ENCODE results near the gene NHSL2.
A peak's percentile ranks its signal among the peaks of the same experiment; 100 is the strongest.

Gene NHSL2

DNA sequence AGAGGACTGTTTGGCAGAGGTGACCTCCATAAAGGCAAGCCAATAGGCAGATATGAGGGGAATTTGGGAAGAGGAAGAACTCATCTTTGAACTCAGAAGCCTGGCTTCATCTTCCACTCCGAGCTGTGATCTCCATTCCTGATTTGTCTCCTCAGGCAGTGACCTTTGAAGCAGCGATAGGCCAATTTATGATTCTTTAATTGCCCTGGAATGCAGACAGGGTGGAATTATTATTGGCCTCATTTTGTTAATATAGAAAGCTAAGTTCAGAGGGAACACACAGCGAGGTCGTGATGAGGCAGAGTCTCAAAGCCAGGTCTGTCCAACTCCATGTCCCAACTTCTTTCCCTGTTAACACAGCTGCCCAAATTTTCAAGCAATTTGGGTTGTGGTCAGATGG is 204.2 kb downstream of the NHSL2 start:
- peaks cover 4% of the 10 kb centered on the region for H3K36me3 ChIP-seq (ENCODE audit: insufficient read depth, insufficient read length, low read length)
- H3K9ac ChIP-seq (ENCODE audit: insufficient read length, low read depth) = no peak overlapping the region
- no peaks in the 10 kb centered on the region for H3K9me3 ChIP-seq (ENCODE audit: insufficient read depth, low read length)
- DNase-seq (ENCODE audit: low read depth, low spot score) = no peak
- peaks cover 10% of the 10 kb centered on the region for H3K4me1 ChIP-seq (ENCODE audit: insufficient read depth, insufficient read length)
- TF ChIP-seq YY1 (IDR thresholded peaks at IDR 0.05; ENCODE audit: insufficient read depth, insufficient read length) (no peak), ZNF274 (IDR thresholded peaks at IDR 0.05; ENCODE audit: low read depth, low read length) (no peak), SUZ12 (IDR thresholded peaks at IDR 0.05; ENCODE audit: extremely low read depth, insufficient read depth, insufficient read length) (no peak)
- no peaks in the 10 kb centered on the region for H3K27me3 ChIP-seq (ENCODE audit: insufficient read depth, insufficient read length)
- H3K4me3 ChIP-seq (ENCODE audit: insufficient read length, low read depth) = no peak overlapping the region

DNA sequence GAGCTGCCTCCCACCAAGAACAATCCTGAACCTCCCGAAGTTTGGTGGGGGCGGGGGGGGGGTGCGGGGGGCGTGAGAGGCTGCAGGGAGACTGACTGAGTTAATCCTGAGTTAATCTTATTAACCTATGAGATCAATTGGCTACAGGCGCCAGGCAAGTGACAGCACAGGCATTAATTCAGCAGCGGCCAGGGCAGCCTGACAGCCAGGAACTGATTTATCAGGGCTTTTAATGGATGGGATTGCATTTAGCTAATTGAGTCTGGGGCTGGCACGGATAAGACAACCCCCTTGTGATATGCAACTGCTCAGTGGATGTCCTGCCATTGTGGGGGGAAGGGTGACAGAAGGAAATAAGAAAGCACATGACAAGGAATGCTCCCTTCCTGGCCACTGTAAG is 204.7 kb downstream of the NHSL2 start:
- Histone ChIP-seq H3K4me1 (ENCODE audit: insufficient read depth, insufficient read length) (peaks cover 10% of the 10 kb centered on the region), H3K9ac (ENCODE audit: insufficient read length, low read depth) (peak overlapping the region; percentile 8), H3K9me3 (ENCODE audit: insufficient read depth, low read length) (no peaks in the 10 kb centered on the region), H3K4me3 (ENCODE audit: insufficient read length, low read depth) (no peak overlapping the region), H3K27me3 (ENCODE audit: insufficient read depth, insufficient read length) (no peaks in the 10 kb centered on the region), H3K36me3 (ENCODE audit: insufficient read depth, insufficient read length, low read length) (peaks cover 4% of the 10 kb centered on the region)
- TF ChIP-seq ZNF274 (IDR thresholded peaks at IDR 0.05; ENCODE audit: low read depth, low read length) (no peak), SUZ12 (IDR thresholded peaks at IDR 0.05; ENCODE audit: extremely low read depth, insufficient read depth, insufficient read length) (no peak), YY1 (IDR thresholded peaks at IDR 0.05; ENCODE audit: insufficient read depth, insufficient read length) (no peak)
- no peak for DNase-seq (ENCODE audit: low read depth, low spot score)

DNA sequence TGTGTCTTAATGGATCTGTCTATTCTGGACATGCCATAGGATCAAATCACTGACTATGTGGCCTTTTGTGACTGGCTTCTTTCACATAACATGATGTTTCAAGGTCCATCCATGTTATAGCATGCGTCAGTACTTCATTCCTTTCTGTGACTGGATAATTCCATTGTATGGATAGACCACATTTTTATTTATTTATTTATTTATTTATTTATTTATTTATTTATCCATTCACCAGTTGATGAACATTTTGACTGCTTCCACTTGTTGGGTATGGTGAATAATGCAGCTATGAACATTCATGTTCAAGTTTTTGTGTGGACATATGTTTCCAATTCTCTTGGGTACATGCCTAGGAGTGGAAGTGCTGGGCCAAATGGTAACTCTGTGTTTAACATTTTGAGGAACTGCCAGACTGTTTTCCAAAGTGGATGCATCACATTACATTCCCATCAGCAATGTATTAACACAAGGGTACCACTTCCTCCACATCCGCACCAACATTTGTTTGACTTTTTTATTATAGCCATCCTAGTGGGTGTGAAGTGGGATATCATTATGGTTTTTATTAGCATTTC is 207.1 kb downstream of the NHSL2 start:
- peaks cover 14% of the 10 kb centered on the region for H3K4me1 ChIP-seq (ENCODE audit: insufficient read depth, insufficient read length)
- DNase-seq (ENCODE audit: low read depth, low spot score) = no peak
- H3K4me3 ChIP-seq (ENCODE audit: insufficient read length, low read depth) = no peak overlapping the region
- H3K9ac ChIP-seq (ENCODE audit: insufficient read length, low read depth) = no peak overlapping the region
- H3K27me3 ChIP-seq (ENCODE audit: insufficient read depth, insufficient read length) = no peaks in the 10 kb centered on the region
- peaks cover 4% of the 10 kb centered on the region for H3K36me3 ChIP-seq (ENCODE audit: insufficient read depth, insufficient read length, low read length)
- H3K9me3 ChIP-seq (ENCODE audit: insufficient read depth, low read length) = no peaks in the 10 kb centered on the region
- TF ChIP-seq YY1 (IDR thresholded peaks at IDR 0.05; ENCODE audit: insufficient read depth, insufficient read length) (no peak), ZNF274 (IDR thresholded peaks at IDR 0.05; ENCODE audit: low read depth, low read length) (no peak), SUZ12 (IDR thresholded peaks at IDR 0.05; ENCODE audit: extremely low read depth, insufficient read depth, insufficient read length) (no peak)

DNA sequence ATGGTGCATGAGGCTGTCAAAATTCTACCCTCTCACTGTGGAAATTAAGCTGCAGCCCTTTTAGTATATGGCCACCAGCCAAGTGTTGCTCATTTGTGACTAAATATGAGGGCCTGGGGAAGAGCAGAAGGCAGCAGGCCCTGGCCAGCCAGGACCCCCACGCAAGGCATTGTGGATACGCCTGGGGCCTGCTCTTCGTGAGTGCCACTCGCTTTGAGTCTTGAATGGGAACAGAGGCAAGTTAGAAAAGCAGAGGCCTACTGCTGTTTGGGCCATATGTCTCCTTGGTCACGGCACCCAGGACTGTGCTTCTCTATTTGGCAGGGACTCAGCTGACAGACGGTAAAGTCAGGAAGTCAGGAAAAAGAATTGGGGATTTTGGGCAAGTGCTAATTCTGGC is 210.2 kb downstream of the NHSL2 start:
- Histone ChIP-seq H3K36me3 (ENCODE audit: insufficient read depth, insufficient read length, low read length) (no peaks in the 10 kb centered on the region), H3K4me1 (ENCODE audit: insufficient read depth, insufficient read length) (peaks cover 15% of the 10 kb centered on the region), H3K9ac (ENCODE audit: insufficient read length, low read depth) (no peak overlapping the region), H3K4me3 (ENCODE audit: insufficient read length, low read depth) (no peak overlapping the region), H3K9me3 (ENCODE audit: insufficient read depth, low read length) (no peaks in the 10 kb centered on the region), H3K27me3 (ENCODE audit: insufficient read depth, insufficient read length) (no peaks in the 10 kb centered on the region)
- no peak for TF ChIP-seq ZNF274 (IDR thresholded peaks at IDR 0.05; ENCODE audit: low read depth, low read length)
- TF ChIP-seq YY1 (IDR thresholded peaks at IDR 0.05; ENCODE audit: insufficient read depth, insufficient read length) = no peak
- no peak for TF ChIP-seq SUZ12 (IDR thresholded peaks at IDR 0.05; ENCODE audit: extremely low read depth, insufficient read depth, insufficient read length)
- DNase-seq (ENCODE audit: low read depth, low spot score) = no peak

DNA sequence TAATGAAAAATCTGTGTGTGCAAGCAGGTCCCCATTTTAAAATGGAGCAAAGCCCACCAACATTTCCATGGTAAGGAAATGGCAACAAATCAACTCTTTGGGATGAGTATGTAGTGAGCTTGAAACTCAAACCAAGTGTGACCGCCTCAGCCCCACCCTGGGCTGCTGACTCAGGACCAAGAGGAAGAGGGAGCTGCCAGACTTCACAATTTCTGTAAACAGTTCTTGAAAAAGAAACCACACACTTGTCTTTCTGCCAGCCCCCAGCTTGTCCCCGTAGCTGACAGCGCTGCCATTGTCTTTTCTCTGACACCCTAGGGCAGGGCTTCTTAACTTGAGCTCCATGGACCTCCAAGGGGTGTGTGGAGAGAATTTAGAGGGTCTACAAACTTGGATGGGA is 210.7 kb downstream of the NHSL2 start:
- Histone ChIP-seq H3K36me3 (ENCODE audit: insufficient read depth, insufficient read length, low read length) (no peaks in the 10 kb centered on the region), H3K4me3 (ENCODE audit: insufficient read length, low read depth) (no peak overlapping the region), H3K27me3 (ENCODE audit: insufficient read depth, insufficient read length) (no peaks in the 10 kb centered on the region), H3K4me1 (ENCODE audit: insufficient read depth, insufficient read length) (peaks cover 15% of the 10 kb centered on the region), H3K9me3 (ENCODE audit: insufficient read depth, low read length) (no peaks in the 10 kb centered on the region), H3K9ac (ENCODE audit: insufficient read length, low read depth) (no peak overlapping the region)
- no peak for DNase-seq (ENCODE audit: low read depth, low spot score)
- TF ChIP-seq SUZ12 (IDR thresholded peaks at IDR 0.05; ENCODE audit: extremely low read depth, insufficient read depth, insufficient read length) (no peak), YY1 (IDR thresholded peaks at IDR 0.05; ENCODE audit: insufficient read depth, insufficient read length) (no peak), ZNF274 (IDR thresholded peaks at IDR 0.05; ENCODE audit: low read depth, low read length) (no peak)

DNA sequence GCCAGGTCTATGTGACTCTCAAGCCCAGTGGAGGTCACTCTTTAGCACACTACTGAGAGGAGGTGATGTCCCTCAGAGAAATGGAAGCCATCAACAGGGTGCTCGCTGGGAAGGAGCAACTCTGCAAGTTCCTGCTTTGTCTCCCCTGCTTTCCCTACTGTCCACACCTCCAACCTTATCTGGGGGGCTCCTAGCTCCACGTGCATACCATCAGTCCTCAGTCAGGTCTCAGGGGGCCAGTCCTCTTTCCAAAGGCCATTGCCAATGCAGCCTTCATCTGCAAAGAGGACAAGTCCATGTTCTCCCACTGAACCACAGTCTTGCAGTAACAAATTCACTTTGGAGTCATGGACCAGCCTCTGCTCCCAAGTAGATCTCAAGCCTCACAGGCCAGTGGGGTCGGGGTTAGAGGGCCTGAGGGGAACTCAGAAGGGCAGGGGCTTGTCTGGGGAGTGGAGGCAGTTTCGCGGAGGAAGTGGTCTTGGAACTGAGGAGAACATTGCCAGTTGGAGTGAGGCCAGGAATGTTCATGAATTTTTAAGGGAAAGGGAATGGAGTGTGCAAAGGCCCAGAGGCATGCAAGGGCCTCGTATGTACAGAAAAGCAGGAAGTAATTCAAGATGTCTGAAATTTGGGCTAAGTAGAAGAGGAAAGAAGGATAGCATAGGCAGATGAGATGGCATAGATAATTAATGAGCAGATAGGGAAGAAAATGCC is 212.1 kb downstream of the NHSL2 start:
- Histone ChIP-seq H3K36me3 (ENCODE audit: insufficient read depth, insufficient read length, low read length) (peaks cover 11% of the 10 kb centered on the region), H3K4me3 (ENCODE audit: insufficient read length, low read depth) (no peak overlapping the region), H3K9ac (ENCODE audit: insufficient read length, low read depth) (no peak overlapping the region), H3K27me3 (ENCODE audit: insufficient read depth, insufficient read length) (no peaks in the 10 kb centered on the region), H3K4me1 (ENCODE audit: insufficient read depth, insufficient read length) (peaks cover 17% of the 10 kb centered on the region), H3K9me3 (ENCODE audit: insufficient read depth, low read length) (no peaks in the 10 kb centered on the region)
- no peak for DNase-seq (ENCODE audit: low read depth, low spot score)
- TF ChIP-seq ZNF274 (IDR thresholded peaks at IDR 0.05; ENCODE audit: low read depth, low read length) = no peak
- TF ChIP-seq SUZ12 (IDR thresholded peaks at IDR 0.05; ENCODE audit: extremely low read depth, insufficient read depth, insufficient read length) = no peak
- TF ChIP-seq YY1 (IDR thresholded peaks at IDR 0.05; ENCODE audit: insufficient read depth, insufficient read length) = no peak

DNA sequence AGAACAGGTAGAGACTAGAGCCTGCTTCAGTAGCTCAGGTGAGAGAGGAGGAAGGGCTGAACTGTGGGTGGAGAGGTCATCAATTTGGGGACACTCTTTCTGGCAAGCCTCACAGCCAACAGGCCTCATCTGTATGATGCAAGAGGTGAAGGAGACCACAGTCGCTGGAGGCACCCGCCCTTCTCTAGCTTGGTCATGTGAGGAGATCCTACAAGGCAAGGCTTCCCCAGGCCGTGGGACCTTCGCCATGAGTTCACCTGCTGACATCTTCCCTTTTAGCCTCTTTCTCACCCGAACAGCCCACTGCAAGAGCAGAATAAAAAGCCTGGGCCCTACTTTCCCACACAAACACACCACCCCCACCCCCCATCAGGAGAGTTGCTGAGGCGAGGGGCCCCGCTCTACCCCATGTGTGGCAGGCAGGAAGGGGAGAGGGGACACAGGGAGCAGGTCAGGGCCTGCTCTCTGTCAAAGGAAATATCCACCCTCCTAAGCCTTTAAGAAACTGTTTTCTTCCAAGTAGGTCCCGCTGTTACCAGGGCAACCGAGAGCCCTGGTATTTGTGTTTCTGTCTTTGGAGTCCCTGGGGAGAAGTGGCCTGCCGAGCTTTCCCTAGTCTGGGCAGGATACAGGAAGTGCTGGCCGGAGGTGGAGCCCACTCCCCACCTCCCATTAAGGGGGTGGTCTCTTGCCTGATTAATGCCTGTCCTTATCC is 213.0 kb downstream of the NHSL2 start:
- Histone ChIP-seq H3K4me3 (ENCODE audit: insufficient read length, low read depth) (no peak overlapping the region), H3K4me1 (ENCODE audit: insufficient read depth, insufficient read length) (peaks cover 17% of the 10 kb centered on the region), H3K9ac (ENCODE audit: insufficient read length, low read depth) (no peak overlapping the region), H3K27me3 (ENCODE audit: insufficient read depth, insufficient read length) (no peaks in the 10 kb centered on the region), H3K9me3 (ENCODE audit: insufficient read depth, low read length) (no peaks in the 10 kb centered on the region), H3K36me3 (ENCODE audit: insufficient read depth, insufficient read length, low read length) (peaks cover 18% of the 10 kb centered on the region)
- peak; percentile 77 for DNase-seq (ENCODE audit: low read depth, low spot score)
- TF ChIP-seq SUZ12 (IDR thresholded peaks at IDR 0.05; ENCODE audit: extremely low read depth, insufficient read depth, insufficient read length) = no peak
- TF ChIP-seq YY1 (IDR thresholded peaks at IDR 0.05; ENCODE audit: insufficient read depth, insufficient read length) = no peak
- TF ChIP-seq ZNF274 (IDR thresholded peaks at IDR 0.05; ENCODE audit: low read depth, low read length) = no peak

Data from NT2/D1 (cell line).